ENCODE measurements around the gene HDAC5.
"Not testable (repeated sequence)": the region's sequence is repeated elsewhere in the genome, so short reads cannot be mapped to it uniquely, and the experiment has no call there.

Gene HDAC5

DNA sequence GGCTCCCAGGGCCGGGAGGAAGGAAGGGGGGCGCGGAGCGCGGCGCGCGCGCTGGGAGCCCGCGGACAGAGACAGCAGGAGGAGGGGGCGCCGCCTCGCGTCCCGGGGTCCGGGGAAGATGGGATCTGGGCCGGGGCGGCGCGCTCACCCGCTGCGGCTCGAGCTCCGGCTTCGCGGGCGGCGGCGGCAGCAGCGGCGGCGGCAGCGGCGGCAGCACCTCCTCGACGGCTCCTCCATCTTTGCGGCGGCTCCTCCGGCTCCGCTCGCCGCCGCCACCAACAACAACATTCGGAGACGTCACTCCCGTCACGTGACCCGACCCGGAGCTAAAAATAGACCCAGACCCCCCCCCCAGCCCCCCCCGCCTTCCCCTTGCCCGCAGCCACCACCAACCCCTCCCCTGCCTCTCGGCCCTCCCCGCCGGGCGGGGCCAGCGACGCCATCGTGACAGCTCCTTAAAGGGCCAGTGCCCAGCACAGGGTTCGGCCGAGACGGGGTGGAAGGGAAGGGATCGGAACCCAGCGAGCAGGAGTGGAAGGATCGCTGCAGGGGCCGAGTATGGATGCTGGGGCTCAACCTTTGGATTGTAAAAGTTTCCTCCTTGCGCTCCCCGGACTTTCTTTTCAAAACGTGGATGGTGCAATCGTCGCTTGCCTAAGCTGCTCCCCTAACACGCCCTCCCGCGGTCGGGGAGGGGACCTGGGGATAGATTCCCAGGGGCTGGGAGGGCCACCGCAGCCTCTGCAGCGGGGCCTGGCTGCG, at the start of gene HDAC5:
Gene HDAC5, minus strand, starts transcription at position 286 of the 762 bp plus-strand sequence. CDS start 6,126 bp downstream, outside the sequence.
- DNase-seq, result peak; percentile 95

DNA sequence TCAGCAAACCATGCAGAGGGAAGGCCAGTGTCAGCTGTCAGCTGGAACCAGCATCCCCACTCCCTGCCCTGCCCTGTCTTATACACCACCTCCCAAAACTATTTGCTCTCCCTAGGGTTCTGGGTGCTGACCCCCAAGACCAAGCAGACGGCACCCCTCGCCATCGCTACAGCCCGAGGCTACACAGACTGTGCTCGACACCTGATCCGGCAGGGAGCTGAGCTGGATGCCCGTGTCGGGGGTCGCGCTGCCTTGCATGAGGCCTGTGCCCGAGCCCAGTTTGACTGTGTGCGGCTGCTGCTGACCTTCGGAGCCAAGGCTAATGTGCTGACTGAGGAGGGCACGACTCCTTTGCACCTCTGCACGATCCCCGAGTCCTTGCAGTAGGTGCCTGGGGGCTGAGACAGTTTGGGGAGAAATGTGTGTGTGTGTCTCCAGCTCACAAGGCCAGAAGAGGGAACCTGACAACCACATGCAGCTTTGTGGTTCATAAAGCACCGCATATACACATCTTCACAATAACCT, 48.6 kb upstream of the HDAC5 start:
- no peak for DNase-seq

GRCh38 chr17:44170499-44171201, 47.2 kb upstream of the HDAC5 start, which contains the start of gene ASB16:
TSS of gene ASB16 (plus strand) at chr17:44170704. CDS start at chr17:44170790, 86 bp downstream.
- DNase-seq, result no peak

DNA sequence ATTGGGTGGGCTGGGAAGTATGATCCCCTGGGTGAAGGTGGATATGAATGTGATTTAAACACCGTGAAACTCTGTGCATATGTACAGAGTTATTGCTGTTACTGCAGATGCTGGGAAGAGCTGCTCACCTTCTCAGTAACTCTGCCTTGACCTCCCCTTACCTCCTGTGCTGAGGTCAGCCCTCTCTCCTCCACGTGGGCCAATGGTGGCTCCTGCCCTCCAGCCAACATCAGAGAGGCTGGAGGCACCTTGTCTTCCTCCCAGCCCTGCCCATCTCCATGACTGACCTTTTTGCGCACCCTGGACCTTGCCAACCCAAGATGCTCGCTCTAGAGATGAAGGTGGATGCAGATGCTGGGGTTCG, 46.7 kb upstream of the HDAC5 start:
- DNase-seq, result no peak

DNA sequence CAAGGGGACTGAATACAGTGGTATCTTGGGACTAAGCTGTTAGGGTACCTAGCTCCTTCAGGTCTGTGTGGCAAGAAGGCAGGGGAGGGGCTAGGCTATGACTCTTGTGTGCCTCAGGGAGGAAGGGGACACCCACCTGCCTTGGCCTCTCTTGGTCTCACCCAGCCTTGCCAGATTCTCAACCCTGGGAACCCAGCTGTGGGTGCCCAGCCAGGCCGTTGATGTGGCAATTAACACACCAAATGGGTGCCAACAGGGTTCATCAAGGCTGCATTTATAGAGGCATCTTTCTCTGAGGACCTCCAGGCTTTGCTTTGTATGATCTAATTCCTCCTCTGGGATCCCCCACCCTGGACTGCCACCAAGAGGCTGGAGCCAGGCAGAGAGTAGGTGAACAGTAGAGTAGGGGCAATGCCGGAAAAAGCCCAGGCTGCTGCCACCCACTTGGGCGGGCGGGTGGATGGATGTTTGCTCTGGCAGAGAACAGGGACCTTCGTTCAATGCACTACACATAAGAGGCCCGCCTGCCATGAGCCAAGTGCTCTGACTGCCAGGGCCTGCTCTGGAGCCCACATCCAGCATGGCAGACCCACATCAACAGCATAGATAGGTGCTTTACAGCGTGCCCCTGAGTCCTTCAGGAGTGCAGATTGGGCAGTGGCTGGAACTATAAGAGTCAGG, 43.9 kb upstream of the HDAC5 start:
- no peak for DNase-seq

GRCh38 chr17:44164476-44164875, 41.0 kb upstream of the HDAC5 start:
- no peak for DNase-seq

GRCh38 chr17:44159519-44160210, 36.2 kb upstream of the HDAC5 start:
- DNase-seq, result peak; percentile 50

DNA sequence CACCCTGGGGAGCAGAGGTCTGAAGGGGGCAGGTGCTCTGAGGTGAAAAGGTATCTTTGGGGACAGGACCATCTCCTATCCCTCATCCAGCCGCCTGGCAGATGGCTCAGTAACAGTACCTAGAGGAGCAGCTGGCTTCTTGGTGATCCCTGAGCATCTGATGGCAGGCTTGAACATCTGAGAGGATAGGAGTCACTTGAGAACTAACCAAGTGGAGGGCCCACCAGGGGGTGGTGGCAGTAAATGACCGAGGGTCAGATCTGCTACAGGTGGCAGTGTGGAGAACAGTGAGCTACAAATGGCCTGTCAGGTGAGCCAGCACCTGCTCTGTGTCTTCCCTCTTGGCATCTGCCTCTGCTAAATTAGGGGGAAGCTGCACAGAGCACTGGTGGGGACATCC, 32.0 kb upstream of the HDAC5 start:
- no peak for DNase-seq

DNA sequence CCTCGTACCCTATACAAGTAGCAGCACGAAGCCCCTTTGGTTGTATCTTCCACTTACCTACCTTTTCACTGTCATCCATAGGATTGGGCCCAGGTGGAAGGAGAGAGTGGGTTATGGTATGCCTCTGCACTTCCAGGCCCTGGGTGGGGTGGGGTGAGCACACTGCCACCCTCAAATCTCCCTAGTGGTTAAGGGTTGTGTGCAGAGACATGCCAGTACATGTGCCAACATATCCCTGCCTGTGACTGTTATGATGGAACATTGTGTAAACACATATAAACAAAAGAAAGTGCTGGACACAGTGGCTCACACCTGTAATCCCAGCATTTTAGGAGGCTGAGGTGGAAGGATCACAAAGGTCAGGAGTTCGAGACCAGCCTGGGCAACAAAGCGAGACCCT, 29.4 kb upstream of the HDAC5 start:
- no peak for DNase-seq

DNA sequence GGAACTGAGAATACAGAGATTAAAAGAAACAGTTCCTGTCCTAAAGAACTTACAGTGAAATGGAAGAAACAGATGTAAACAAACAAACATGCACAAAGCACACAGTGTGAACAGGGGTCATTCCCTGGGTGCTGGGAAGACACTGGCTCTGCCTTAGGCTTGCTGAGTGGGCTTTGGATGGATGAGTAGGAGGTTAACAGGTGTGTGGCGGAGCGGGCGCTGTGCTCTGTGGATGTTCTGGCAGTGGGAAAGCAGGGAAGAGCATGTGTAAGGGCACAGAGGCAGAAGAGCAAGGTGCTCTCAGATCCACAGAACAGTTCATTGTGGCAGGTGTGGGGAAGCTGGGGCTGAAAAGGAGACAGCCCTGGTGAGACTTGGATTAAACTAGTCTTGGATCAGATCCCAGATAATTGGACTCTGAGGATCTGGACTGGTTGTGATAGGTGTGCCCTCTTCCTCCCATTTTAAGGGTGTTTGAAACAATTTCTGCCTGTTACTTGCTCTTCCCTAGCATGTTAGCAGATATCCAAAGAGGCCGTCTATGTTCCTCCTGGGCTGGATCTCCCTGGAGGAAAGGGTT, 26.4 kb upstream of the HDAC5 start:
- DNase-seq, result no peak

DNA sequence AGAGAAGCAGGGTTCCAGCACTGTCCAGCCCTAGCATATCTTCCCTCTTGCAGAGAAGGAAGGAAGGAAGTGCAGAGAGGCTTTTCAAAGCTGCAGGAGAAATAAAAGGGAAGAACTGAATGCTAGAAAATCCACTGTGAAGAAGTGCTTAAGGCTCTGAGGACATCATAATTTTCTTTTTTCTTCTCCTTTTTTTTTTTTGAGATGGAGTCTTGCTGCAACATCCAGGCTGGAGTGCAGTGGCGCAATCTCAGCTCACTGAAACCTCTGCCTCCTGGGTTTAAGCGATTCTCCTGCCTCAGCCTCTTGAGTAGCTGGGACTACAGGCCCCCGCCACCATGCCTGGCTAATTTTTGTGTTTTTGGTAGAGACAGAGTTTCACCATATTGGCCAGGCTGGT, 25.6 kb upstream of the HDAC5 start:
- not testable (repeated sequence) for DNase-seq

- DNase-seq, result no peak
Measured at GRCh38 chr17:44147812-44148211, 24.4 kb upstream of the HDAC5 start.

GRCh38 chr17:44146375-44147346, 23.2 kb upstream of the HDAC5 start:
- DNase-seq, result no peak

DNA sequence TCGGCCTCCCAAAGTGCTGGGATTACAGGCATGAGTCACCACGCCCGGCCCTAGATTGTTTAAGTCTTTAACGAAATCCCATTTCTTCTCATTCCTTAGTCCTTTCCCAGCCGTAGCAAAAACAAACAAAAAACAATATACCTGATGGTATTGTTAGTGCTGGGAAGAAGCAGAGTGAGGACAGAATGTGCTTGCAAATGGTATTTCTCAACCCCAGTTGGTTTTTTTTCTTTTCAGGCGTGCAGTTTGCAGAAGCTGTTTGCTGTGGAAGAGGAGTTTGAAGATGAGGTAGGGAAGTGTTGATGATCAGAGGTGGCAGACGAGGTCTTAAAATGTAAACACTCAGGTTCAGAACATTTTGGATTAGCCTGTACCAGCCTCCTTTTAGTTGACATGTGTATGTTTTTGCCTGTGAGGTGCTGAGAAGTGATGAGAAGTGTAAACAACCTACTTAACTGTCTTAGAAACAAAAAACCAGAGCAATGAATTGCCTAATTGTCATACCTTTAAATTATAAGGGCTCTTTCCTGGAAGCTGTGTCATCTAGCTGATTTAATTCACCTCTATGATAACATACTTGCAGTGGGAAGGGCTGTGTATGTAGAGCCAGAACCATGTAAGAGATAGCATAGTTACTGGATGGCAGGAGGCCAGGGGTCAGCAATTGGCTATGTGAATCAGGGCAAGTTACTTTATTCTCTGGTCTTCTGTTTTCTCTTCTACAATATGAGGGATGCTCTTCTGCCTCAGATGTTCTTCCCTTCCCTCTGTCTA, 21.7 kb upstream of the HDAC5 start:
- DNase-seq, result no peak

- not testable (repeated sequence) for DNase-seq
Measured at GRCh38 chr17:44143921-44144320, 20.5 kb upstream of the HDAC5 start.

DNA sequence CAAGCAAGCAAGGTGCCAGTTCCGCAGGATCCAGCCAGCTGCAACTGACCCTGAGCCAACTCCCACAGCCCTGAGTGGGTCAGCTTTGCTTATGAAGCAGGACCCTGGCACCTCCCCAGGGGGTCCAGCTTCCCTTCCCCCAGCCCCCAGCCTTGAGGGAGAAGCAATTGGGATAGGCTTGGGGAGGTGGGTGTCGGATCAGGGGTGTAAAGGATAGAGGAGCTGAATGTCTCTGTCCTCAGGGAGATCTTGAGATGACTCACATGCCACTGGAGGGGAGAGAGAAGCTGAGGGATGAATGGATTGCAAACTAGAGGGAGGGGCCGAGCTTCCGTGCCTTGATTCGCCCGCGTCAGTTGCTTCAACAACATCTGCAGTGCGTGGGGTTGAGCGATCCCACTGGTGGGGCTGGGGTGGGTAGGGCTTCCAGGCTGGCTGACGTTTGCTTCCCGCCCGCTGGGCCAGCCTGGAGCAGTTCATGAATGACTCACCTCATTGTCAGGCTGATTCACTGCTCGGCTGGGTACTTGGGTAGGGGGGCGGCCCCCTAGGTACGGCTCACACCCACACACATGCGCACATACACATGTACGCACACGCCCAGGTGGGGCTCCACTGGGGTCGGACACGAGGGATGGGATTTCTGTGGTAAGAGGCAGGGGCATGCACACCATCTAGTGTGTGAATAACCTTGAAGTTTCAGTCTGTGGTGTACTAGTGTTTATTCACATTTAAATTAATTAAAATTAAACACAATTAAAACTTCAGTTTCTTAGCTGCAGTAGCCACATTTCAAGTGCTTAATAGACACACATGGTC, 14.7 kb upstream of the HDAC5 start:
- peak; percentile 100 for DNase-seq

- DNase-seq, result no peak
Measured at GRCh38 chr17:44134752-44135568, 11.5 kb upstream of the HDAC5 start.

DNA sequence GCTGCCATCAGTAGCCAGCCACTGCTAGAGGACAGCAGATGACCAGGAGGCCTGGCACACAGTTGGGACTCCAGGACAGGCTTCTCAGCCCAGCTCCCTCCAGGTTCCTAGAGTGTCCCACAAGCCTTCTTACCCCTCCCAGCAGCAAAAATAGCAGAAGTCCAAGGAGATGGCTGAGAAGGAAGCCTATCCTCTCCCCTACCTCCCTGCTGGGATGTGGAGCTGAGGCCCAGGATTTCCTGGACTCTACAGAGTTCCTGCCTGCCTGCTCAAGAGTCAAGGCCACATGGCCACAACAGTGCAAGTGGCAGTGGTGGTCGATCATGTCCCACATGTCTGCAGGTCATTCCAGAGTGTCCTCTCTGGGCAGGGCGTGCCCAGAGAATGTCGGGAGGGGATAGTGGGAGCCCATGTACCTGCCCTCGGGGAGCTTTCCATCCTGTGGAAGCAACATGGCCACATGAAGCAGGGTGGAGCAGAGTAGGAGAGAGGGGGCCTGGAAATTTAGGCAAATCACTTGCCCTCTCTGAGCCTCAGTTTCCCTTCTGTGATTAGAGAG, 10.6 kb upstream of the HDAC5 start:
- DNase-seq, result no peak
